Stimulated activated CD4-positive, alpha-beta T cell treated with anti-CD3 and anti-CD28 coated beads, TNF-alpha, amount 100 ng/mL, for 24 hours (primary cell): ENCODE measurements around the gene GPR15LG.
A peak's percentile ranks its signal among the peaks of the same experiment; 100 is the strongest.
"Not testable (repeated sequence)": the region's sequence is repeated elsewhere in the genome, so short reads cannot be mapped to it uniquely, and the experiment has no call there.

Experiments used
- DNase-seq, 3 experiments: peaks; one replicate each; pipeline ENCODE4 v3.0.0-alpha.2; 2020; ENCODE audit warnings: low read depth in 3 of 3

GPR15LG gene

DNA sequence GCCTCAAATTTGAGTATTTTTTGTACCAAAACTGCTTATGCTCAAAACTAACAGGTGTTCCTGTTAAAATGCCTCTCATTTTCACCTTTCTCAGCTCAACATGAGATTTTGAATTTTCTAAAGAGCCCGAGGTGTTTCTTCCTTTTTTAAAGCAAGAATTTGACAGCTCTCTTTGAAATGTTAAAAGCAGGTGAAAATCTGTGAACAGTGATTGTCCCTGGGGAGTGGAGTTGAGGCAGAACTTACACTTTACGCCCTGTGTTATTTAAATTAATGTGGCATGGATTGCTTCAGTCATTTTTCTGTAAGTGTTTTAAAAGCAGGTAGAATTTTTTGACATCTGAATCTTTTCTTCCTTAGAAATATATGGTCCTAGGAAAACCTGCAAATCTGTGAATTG is 9.2 kb upstream of the GPR15LG start:
- no peak for DNase-seq

DNA sequence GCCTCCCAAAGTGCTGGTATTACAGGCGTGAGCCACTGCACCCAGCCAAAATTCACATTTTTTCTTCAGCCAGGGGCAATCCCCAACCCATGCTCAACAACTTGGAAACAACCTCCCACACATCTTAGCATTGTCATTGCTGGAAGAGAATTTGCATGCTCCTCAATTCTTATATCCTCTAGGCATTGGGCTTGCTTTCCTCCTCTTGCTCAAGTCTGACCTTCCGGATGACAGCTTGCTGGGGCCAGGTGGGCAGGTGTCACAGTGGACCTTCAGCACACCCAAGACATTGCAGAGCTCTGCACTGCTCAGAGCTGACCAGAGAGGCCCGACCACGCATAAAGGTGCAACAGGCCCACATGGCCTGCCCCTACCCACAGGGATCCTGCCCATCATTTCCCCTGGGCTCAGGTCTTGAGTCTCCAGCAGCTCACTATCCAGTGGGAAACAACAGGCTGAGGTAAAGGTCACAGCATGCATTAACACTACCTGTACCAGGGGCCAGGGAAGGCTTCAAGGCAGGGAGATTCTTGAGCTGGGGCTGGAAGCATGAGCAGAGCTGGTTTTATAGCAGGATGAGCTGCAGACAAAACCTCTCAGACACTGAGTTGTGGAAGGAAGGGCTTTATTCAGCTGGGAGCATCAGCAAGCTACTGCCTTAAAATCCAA is 6.8 kb upstream of the GPR15LG start:
- DNase-seq, result no peak

DNA sequence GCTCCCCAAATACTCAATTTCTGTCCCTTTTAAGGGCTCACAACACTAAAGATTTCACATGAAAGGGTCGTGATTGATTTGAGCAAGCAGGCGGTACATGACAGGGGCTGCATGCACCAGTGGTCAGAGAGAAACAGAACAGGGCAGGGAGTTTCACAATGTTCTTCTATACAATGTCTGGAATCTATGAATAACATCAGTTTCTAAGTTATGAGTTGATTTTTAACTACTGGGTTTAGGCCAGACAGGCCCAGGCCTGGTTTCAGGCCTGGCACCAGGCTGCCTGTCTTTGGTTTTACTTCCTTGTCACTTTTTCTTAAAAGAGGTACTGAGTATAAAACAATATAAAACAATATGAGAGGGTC is 6.3 kb upstream of the GPR15LG start:
- DNase-seq, result not testable (repeated sequence)

DNA sequence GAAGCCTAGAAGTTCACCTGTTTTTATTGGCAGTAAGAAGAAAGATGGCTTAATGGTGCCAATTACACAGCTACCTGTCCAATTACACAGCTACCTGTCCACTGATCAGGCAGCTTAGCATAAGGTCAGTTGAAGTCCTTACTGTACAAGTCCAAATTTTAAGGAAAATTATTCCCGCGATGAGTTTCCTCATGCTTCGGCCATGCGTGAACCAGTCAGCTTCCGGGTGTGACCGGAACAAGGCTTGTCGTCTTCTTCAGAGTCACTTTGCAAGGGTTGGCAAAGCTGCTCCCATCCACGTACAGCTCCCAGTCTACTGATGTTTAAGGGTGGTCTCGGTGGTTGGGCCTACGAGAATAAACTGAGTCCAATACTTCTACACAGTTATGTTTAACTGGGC is 5.2 kb upstream of the GPR15LG start:
- DNase-seq, result not testable (repeated sequence)

DNA sequence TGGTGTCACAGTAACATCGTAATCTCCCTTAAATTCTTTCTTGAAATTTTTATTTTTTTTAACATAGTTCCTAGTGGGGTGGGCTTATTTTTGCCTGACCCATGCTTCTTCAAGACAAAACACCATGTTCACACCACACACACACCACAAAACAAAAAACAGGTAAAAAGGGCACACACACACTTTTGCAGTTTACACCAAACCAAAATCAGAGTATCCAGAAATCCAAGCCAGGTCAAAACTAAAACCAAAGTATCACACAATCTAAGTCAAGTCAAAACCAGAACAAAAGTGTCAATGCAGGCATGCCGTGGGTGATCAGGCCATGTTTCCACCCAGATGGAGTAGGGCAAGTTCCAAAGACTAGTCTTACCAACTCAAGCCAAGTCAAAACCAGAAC is 2.4 kb upstream of the GPR15LG start:
- DNase-seq, result not testable (repeated sequence)

DNA sequence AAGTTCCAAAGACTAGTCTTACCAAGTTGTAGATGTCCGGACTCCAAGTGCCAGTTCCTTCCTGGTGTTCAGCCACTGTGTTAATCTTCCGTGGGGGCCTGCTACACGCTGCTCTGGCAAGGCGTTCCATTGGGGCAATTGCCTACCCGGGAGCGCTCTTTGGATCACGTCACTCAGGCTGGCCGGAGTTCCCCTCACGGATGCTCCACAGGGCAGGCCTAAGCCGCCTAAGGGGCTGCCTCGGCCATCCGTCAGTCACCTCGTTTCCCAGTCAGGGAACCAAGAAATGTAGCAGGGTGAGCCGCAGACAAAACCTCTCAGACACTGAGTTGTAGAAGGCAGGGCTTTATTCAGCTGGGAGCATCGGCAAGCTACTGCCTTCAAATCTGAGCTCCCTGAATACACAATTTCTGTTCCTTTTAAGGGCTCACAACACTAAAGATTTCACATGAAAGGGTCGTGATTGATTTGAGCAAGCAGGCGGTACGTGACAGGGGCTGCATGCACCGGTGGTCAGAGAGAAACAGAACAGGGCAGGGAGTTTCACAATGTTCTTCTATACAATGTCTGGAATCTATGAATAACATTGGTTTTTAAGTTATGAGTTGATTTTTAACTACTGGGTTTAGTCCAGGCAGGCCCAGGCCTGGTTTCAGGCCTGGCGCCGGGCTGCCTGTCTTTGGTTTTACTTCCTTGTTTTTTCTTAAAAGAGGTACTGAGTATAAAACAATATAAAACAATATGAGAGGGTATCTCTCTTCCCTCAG is 1.7 kb upstream of the GPR15LG start:
- DNase-seq, result not testable (repeated sequence)

DNA sequence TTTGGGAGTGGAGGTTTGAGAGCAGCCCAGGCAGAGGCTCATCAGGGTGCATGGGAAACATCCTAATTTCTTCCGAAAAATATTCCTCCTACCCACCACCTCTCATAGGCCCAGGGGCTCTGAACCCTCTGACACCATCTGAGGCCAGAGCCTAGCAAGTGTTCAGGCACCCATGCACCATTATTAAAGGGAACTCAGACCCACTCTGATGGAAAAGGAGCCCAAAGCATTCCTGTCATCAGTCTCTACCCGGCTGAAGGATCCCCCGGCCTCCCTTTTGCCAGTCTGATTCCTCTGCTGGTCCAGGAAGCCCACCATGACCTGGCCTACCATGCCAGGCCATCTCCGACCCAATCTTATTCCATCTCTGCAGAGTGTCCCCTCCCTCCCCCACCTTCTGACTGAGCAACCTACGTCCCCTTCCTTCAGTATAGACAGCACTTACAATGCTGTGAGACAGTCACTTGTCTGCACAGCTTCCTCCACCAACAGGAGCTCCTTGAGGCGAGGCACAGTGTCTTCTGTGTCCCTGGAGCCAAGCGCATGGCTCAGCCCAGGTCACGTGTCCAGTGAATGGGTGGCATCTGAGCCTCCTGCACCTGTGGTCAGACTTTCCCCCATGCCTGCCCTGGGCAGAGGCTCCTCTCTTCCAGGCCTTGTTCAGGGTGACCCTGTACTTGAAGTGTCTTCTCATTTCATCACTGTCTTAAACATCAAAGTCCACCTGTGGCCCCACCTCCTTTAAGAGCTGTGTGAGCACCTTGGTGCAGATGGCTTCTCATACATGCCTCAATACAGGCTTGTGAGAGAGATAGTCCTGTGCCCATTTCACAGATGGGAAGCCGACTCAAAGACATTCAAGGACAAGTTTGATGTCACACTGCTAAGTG is 889 bp upstream of the GPR15LG start:
- DNase-seq, result no peak

DNA sequence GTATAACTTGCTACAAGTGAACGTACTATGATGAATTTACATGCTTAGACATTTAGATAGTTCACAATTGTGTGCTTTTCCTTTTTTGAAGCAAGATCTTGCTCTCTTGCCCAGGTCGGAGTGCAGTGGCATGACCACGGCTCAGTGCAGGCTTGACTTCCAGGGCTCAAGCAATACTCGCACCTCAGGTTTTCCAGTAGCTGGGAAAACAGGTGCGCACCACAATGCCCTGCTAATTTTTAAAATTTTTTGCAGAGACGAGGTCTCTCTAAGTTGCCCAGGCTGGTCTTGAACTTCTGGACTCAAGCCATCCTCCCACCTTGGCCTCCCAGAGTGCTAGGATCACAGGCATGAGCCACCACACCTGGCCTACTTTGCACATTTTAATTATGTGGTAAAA is 1.8 kb downstream of the GPR15LG start:
- no peak for DNase-seq

DNA sequence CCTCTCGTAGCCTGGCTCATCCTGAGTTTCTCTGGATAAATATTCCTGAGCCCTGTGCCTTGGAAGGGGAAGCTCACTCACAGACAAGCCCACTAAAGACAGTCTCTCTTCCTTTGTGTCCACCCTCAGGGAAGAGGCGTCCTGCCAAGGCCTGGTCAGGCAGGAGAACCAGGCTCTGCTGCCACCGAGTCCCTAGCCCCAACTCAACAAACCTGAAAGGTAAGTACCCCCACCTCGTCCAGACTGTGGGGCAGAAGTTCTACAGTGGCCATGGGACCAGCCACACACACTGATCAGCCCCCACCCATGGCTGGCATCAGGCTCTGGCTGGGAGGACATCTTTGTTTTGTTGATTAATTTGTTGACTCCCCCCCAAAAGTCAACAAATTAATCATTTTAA is 2.8 kb downstream of the GPR15LG start:
- no peak for DNase-seq

DNA sequence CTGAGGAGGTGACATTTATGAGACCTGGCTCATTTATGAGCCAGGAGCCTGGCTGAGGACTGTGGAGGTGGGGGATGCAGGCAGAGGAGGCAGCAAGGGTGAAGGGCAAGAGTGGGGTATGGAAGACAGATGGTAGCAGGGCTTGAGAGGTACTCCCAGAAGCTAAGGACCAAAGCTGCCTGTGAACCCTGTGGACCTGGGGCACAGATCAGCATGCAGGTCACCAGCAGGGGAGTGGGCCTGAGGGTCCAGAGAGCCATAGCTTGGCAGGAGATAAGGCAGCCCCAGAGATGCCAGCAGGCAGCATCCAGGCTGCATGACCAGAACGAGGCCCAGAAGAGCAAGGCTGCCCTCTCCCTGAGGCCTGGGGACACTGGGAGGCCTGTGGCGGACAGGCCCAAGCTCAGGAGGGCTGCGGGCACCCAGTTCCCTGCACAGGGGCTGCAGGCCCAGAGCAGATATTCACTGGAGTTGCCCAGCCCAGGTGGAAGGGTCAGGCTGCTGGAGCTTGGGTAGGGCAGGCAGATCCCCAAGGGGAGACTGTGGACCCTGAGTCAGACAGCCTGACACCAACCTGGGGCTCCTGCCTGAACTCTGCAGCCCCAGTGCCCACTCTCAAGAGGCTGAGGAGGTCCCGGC is 3.4 kb downstream of the GPR15LG start:
- no peak for DNase-seq

DNA sequence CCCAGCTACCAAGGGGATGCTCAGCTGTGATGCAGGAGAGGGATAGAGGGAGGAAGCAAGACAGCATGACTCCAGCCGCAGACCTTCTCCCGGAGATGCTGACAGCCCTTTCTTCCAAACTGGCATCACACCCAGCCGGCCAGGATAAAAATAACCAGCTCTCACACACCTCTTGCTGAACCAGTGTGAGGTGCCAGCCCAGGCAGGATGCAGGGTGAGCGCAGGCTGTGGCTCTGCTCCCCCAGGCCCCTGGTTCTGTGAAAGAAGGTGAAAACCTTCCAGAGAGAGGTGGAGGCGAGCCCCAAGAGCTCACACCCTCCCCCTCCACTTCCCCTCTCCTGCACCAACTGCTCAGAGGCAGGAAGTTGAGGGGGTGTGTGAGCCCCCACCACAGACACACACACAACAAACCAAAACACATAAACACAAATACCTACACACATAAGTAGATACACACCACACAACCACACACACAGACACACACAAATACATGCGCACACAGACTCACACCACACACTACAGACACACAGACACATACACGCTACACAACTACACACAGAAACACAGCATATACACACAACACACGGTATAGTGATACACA is 4.0 kb downstream of the GPR15LG start:
- peak in 1 of 3 experiments; percentile 11 for DNase-seq

DNA sequence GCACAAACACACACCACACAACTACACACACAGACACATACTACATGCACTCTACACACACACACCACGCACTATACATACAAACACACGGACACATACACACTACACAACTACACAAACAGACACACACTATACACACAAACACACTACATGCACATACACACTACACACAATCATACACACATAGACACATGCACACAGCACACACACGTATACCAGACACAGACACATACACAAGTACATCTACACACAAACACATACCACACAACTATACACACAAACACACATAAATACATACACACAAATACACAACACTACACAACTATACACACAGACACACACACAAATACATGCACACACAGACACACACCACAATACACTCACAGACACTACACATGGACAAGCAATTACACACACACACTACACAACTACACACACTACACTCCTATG is 4.6 kb downstream of the GPR15LG start:
- no peak for DNase-seq

DNA sequence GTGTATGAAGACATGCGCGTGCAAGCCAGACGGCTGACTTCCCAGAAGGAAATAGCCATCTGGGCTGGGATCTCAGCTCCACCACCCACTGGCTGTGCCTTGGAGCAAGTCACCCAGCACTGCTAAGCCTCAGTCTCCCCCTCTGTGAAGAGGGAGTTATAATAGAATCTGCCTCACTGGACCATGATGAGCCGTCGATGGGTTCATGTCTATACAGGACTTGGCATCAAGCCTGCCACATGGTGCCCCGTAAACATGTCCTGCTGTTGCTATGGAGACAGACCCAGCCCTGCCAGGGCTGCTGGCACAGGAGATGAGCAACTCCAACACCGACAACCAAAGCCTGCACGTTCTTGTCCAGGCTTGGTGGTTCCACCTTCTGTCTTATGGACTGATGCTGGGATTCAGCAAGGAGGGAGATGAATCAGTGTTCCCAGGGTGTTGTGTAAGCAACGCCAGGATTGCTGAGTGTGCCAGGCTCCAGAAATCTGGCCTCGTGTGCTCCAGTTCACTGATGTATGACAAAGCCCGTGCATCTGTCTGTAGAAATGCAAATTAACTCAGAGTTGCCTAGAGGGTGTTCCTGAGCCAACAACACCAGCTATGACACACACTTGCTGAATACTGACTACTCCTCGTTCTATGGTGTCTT is 5.6 kb downstream of the GPR15LG start:
- no peak for DNase-seq

DNA sequence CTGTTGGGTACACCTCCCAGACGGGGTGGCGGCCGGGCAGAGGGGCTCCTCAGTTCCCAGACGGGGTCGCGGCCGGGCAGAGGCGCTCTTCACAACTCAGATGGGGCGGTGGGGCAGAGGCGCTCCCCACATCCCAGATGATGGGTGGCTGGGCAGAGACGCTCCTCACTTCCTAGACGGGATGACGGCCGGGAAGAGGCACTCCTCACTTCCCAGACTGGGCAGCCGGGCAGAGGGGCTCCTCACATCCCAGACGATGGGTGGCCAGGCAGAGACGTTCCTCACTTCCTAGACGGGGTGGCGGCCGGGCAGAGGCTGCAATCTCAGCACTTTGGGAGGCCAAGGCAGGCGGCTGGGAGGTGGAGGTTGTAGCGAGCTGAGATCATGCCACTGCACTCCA is 6.8 kb downstream of the GPR15LG start:
- DNase-seq, result not testable (repeated sequence)

DNA sequence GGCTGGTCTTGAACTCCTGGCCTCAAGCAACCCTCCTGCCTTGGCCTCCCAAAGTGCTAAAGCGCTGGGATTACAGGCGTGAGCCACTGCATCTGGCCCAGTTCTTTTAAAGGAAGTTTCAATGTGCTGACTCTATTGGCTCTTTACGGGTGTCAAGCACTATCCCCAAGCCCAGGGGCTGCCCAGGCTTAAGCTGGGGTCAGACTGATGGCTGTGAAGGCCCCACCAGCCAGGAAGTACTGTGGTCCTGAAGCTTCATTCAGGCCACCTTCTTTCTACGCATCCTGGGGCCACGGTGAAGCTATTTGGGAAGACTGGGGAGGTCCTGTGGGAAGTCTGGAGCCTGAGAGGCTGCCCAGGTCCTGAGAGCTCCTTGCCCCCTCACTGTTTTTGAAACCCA is 8.0 kb downstream of the GPR15LG start:
- no peak for DNase-seq

DNA sequence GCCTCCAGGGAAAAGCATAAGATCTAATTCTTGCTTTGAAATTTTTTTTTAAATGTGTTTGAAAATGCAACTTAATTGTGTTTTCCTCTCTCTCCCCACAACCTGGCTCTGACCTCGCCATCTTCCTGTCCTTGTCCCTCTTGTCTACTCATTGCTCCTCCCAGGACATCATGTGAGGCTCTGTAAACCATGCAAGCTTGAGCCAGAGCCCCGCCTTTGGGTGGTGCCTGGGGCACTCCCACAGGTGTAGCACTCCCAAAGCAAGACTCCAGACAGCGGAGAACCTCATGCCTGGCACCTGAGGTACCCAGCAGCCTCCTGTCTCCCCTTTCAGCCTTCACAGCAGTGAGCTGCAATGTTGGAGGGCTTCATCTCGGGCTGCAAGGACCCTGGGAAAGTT is 10.9 kb downstream of the GPR15LG start:
- DNase-seq, result no peak

DNA sequence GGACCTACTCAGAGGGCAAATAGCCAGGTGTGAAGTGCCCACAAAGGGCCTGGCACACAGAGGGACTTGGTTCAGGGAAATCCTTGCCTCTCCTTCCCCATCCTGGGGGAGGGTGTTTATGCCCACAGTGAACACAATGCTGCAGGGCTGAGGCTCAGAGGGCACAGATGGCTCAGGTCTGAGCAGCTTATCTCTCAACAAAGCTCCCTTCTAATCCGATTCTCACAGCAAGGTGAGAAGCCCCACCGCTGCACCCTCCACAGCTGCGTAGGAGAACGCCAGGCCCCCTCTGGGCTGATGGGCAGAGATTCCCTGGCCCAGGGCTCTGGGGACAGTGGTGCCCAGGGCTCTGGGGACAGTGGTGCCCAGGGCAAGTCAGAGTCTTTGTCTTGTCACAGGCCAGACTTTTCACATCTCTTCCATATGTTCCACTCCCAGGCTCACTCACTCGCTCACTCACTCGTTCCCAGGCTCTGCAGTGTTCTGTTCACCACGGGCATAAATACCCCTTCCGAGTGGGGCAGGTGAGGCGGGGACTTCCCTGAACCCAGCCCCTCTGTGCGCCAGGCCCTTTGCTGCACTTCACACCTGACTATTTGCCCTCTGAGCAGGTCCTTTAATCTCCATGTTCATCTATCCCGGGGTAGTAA is 12.1 kb downstream of the GPR15LG start:
- no peak for DNase-seq

DNA sequence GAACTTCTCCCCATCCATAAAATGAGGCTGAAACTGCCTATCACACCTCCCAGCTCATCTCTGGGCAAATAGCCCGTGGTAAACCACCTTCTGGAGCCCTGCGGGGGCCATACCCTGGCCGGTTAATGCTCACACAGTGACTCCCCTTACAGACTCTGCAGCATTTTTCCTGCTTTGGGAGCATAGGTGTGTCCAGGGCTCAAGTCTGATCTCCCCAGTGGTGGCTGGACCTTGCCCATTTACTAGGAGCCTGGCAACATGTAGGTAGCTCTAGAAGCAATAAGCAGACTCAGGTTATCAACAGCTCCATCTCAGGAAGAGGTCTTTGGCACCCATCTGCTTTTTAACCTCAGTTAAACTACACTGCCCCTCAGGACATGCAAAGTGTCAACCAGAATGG is 15.2 kb downstream of the GPR15LG start:
- DNase-seq, result no peak

DNA sequence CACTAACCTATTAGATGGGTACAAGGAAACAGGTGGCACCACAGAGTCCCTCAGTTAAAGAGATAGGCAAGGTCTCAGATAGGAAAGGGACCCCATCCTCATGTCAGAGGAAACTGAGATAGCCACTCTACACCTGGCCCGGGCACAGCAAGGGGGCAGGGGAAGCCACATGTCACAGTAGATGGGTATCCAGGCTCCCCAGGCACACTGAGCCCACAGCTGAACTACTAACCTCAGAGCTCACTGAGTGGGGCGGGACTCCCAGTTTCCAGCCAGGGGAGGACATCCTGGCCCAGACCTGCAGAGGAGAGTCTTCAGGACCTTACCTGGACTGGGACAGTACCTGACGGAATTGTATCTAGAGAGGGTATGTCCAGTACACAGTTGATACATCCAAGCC is 17.0 kb downstream of the GPR15LG start:
- no peak for DNase-seq

DNA sequence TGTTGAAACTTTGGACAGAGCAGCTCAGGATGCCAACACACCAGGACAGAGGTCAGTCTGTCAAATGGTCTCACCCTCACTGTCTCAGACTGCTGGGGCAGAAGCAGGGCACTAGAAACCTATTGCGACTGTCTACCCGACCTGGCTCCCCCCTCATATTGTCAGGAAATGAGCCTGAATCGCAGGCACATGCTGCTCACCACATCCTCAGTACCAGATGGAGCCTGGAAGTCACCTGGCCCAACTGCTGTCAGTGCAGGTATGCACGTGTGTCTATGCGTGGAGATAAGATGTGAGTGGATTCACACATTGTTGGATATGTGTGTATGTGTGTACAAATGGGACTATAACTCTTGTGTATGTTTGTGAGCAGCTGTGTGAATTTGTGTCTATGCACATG is 17.5 kb downstream of the GPR15LG start:
- DNase-seq, result no peak

DNA sequence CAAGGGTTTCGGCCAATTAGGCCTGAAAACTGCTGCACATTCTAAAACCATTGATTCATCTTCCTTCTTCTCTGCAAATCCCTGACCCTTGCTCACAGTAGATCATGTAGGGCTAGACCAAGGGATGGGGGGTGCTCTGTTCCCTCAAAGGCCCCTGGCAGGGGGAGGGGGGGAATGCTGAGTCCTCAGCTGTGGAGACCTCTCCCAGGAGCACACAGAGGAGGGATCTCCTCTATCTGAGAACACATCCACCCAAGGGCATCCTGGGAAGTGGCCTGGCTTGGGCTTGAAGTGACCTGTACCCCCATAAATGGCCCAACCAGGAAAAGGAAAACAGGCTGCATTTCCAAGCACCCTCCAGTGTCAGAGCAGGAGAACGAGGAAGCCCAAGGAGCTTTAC is 19.7 kb downstream of the GPR15LG start:
- no peak for DNase-seq
